Upper lobe of left lung (tissue), 4 donors: ENCODE measurements around the gene LRP1.

Source experiments
- CTCF ChIP-seq, 6 experiments: fragments of 450-650 bp in 4 of 6; fragments of 200-600 bp in 2 of 6; sonication (generic) in 2 of 6; IDR thresholded peaks; one replicate each; pipeline ENCODE4 v1.5.1; 2016 to 2019; ENCODE audit warnings: antibody characterized with exemption in 6 of 6
- POLR2A ChIP-seq, 4 donors: fragments of 450-650 bp; IDR thresholded peaks; one replicate each; pipeline ENCODE4 v1.5.1; 2016 to 2017; ENCODE audit warnings: antibody characterized with exemption in 4 of 4, mild to moderate bottlenecking in 2 of 4

GRCh38 chr12:57178213-57178612 is 49.9 kb downstream of the LRP1 start:
- TF ChIP-seq POLR2A (IDR thresholded peaks at IDR 0.05), result no peak
- TF ChIP-seq CTCF (IDR thresholded peaks at IDR 0.05), result no peak
